GM19193 (cell line): ENCODE measurements around the gene KRT85.

ENCODE experiments used
- POLR2A ChIP-seq: IDR thresholded peaks from 4 replicates; pipeline ENCODE4 v1.6.1; 2011; ENCODE audit not compliant: insufficient read depth, insufficient read length; ENCODE audit errors: extremely low read depth

KRT85 gene

DNA sequence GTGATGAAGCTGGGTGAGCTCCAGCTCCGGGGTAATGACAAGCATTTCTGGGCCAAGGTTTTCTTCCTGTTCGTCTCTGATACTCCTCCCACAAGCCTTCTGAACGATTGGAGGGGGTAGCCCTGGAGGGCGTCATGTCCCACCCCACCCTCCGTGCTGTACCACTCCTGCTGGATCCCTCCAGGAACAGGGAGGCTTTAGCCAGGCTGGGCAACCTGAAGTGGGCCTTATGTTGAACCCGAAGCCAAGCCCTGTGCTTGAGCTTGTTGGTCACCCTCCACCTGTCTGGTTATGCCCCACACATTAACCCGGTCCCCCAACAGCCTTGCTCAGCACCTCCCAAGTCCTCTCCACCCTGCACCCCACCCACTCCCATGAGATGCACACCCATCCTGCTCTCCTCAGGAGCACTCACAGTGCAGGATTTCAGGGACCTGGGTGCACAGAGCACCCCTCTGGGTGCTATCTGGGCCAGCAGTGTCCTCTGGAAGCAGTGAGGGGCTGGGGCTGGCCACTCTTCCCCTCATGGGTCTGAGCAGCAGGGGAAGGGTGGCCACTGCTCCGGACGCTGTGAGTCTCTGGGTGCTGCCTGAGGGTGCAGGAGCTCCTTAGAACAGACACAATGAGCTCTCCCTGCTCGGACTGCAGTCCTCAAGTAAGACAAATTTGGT, 39.3 kb downstream of the KRT85 start:
- no peak for TF ChIP-seq POLR2A

DNA sequence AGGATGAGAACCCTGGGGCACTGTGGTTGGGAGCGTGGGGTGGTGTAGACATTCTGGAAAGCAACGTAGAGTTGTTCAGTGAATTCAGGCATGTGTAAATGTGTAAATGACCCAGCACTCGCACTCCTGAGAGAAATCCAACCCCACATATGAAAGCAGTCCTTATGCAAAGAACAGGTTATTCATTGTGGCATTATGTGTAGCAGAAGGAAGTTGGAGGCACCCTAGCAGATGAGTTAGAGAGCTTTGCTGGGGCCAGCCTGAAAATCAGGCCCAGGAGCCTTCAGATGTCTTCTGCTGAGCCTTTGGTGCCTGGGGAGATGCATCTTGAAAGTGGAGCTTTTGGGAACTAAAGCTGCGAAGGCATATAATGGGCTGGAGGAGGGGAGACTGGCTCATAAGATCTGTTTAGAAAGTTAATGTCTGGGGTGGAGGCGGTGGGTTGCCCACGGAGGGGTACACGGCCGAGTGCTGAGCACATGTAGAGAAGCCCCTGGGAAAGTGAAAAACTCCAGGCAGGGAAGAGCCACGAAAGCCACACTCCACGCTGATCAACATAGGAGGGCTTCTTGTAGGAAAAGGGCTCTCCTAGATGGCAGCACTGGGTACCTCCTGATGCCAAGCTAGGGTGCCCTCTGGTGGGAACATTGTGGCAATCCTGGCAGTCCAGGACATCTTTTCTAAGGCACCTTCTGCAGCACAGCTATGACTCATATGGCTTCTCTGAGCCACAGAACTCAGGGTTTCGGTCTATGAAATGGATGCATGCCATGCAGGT, 40.0 kb downstream of the KRT85 start:
- TF ChIP-seq POLR2A = no peak

DNA sequence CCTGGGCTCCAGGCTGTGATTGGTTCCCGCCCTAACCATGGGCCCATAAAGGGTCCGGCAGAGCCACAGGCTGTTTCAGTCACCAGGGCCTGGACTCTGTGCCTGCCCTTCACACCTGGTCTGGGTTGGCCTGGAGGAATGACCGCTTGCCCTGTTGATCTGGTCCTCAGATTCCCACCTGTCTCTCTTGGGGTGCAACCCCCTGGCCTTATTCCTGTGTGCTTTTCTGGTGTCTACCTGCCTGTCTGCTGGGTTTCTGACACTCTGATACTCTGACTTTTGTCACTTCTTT, 43.2 kb downstream of the KRT85 start:
- no peak for TF ChIP-seq POLR2A

GRCh38 chr12:52323416-52324152, 43.7 kb downstream of the KRT85 start:
- no peak for TF ChIP-seq POLR2A

DNA sequence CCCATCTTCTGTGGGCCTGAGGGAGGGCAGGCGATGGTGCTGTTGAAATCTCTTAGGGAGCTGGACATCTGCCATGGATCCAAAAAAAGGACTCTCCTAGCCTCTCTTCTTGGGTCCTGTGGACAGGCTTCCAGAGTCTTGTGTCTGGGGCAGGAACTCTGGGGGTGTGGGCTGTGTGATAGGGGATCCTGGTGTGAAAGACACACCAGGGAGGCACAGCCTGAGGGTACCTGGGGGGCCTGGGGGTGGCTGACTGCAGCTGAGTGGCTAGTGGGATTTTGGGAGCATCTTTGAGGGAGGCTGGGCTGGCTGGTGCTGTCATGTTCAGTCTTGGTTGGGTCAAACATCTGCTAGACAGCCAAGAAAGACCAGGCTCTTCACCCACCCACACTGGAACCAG, 44.3 kb downstream of the KRT85 start:
- TF ChIP-seq POLR2A = no peak

- TF ChIP-seq POLR2A = no peak
Measured at GRCh38 chr12:52322069-52322468, 45.2 kb downstream of the KRT85 start.

DNA sequence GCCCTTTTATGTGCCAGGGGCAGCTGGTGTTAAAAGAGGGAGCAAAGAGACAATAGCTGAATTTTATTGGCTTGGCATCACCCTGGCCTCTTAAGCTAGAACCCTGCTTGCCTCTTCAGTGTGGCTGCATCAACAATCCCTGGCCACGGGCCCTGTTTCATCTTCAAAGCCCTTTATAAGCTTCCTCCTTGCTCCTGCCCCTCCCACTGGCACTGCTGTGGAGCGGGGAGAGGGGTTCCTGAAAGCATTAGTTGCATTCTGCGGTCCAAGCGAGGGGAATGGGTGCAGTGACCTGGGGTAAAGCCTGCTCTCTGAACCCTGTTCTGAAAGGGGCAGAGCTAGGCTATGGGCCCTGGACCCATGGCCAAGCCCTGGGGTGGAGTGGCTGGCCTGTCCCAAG, 45.9 kb downstream of the KRT85 start:
- no peak for TF ChIP-seq POLR2A

DNA sequence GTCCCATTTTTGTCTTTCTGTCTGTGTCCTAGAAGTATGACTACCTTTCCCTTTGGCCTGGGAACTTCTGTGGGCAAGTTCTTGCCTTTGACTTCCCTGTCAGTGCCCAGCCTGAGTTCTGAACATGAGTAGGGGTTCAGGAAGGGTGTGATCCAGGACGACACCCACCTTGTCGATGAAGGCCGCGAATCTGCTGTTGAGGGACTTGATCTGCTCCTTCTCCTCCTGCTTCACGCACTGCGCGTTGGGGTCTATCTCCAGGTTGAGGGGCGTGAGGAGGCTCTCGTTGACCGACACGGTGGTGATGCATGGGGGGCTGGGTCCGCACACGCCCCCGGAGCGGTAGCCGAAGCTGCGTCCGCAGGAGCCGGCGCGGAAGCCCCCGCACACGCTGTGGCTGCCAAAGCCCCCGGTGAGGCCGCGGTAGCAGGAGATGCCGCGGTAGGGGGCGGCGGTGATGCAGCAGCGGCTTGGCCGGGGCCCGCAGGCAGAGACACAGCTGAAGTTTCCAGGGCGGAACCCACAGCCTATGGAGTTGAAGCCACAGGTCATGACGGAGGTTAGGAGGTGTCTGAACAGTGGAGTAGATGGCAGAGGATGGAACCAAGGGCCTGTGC, 46.4 kb downstream of the KRT85 start, which contains the start of gene KRT83:
TSS of gene KRT83 (minus strand) at position 615 of the 617 bp plus-strand sequence. CDS start at position 552, 63 bp downstream.
- TF ChIP-seq POLR2A = no peak

DNA sequence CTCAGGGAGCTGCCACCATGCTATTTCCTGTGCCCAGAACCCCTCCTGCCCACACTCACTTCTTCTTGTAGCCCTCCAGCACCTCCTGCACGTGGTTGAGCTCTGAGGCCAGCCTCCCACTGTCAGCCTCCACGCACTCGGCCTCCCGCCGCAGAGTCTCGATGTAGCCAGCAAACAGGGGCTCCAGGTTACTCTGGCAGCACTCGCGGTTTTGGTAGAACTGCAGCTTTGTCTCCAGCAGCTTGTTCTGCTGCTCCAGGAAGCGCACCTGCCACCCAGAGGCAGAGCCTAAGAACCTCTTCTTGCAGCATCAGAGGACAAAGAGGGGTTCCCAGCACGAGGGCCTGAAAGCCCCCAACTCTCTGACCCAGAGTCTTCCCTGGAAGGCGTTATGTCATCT, 48.2 kb downstream of the KRT85 start:
- no peak for TF ChIP-seq POLR2A

DNA sequence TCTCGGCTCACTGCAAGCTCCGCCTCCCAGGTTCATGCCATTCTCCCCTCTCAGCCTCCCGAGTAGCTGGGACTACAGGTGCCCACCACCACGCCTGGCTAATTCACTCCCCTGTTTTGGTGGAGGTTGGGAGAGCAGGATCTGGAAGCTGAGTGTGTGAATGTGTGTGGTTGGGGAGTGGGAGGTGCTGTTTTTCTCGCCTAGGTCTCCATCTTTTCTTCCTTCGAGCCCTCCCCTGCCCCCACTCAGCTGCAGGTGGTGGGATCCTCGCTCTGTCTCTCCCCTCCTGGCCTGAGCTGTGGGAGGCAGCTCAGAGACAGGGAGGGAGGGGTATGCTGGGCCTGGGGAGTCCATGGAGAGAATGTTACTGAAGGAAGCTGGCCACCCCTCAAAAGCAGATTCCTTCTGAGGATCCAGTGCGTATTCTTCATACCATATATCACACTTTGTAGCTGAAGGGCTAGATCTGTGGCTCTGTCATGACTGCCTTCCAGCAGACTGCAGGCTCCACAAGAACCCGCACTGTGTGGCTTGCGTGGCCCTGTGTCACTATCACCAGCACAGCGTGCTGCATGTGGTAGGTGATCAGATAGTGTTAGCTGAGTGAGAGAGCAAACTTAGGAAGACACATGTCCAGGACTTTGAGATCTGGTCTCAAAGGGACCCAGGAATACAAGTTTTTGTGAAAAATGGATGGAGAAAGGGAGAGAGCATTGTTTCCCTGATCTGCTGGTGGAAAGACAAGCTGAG, 48.9 kb downstream of the KRT85 start:
- no peak for TF ChIP-seq POLR2A

GRCh38 chr12:52317468-52318052, 49.7 kb downstream of the KRT85 start:
- TF ChIP-seq POLR2A = no peak

- no peak for TF ChIP-seq POLR2A
Measured at GRCh38 chr12:52316701-52317100, 50.6 kb downstream of the KRT85 start.

DNA sequence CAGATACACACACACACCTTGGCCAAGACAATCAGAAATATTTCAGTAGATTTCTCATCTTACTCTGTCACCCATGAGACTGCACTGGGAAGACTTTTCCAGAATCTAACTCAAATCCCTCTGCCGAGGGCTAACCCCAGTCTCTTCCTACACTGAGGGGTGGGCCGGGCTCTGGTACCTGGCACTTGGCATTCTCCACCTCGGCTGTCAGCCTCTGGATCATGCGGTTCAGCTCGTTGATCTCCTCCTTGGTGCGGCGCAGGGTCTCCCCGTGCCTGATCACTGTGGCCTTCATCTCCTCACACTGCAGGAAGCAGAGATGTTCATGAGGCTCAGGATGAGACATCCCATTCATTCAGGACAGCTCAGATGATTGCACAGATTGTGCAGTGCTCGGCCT, 51.0 kb downstream of the KRT85 start:
- no peak for TF ChIP-seq POLR2A

GRCh38 chr12:52314511-52314910, 52.8 kb downstream of the KRT85 start:
- TF ChIP-seq POLR2A = no peak
